NT2/D1 (cell line): Measurements from ENCODE around the gene SMG6.

Experiments
- SUZ12 ChIP-seq: IDR thresholded peaks from 2 replicates; pipeline ENCODE4 v1.6.1; 2011; ENCODE audit not compliant: insufficient read length, insufficient read depth; ENCODE audit errors: extremely low read depth
- YY1 ChIP-seq: IDR thresholded peaks from 2 replicates; pipeline ENCODE4 v1.6.1; 2011; ENCODE audit not compliant: insufficient read length, insufficient read depth
- ZNF274 ChIP-seq: IDR thresholded peaks from 2 replicates; pipeline ENCODE4 v1.6.1; 2011; ENCODE audit warnings: mild to moderate bottlenecking, low read depth, low read length

GRCh38 chr17:2085648-2085949 is 218.0 kb downstream of the SMG6 start:
- TF ChIP-seq SUZ12 (no peak), YY1 (no peak), ZNF274 (no peak)
